Erythroblast (primary cell): Measurements from ENCODE around the gene CTXND1.

ENCODE experiments used
- DNase-seq, 2 experiments: peaks; one replicate each; lab custom pipeline; 2025; lab: John Stamatoyannopoulos, UW
- GATA1 ChIP-seq: IDR thresholded peaks from 2 replicates; pipeline ENCODE4 v1.6.1; 2011; ENCODE audit warnings: low read depth, mild to moderate bottlenecking, control low read depth, low read length, moderate library complexity
- POLR2A ChIP-seq: IDR thresholded peaks from 2 replicates; pipeline ENCODE4 v1.6.1; 2011; ENCODE audit warnings: mild to moderate bottlenecking, low read length

The CTXND1 gene

DNA sequence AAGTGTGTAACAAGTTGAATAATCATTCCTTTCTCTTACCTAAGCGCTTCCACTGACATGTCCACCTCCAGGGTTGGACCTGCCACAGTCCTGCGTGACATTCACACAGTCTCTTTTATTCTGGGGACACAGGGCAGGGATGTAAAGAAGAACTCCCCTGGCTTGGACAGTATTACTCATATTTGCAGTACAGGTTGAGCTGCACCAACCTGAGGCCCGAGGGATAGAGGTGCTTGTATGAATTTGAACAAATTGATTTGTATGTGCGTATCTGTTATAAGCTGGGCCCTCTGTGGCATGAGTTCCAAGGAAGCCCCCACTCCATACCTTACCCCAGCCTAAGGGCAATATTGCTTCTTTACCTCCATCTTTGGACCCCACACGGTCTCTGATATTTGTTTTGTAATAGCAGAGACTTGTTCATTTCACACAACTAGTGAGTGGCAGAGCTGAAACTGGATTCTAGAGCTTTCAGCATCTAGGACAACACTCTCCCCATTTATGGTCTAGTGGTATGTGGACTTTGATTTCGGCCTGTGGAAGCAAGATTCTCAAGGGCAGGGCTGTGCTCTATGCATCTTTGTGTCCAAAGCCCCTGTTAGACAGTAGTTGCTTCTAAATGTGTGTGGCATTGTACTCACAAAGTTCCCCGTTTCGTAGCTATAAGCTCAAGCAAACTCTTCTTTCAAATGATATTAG is 60.0 kb downstream of the CTXND1 start:
- no peak for TF ChIP-seq POLR2A
- no peak for TF ChIP-seq GATA1
- DNase-seq = no peak

DNA sequence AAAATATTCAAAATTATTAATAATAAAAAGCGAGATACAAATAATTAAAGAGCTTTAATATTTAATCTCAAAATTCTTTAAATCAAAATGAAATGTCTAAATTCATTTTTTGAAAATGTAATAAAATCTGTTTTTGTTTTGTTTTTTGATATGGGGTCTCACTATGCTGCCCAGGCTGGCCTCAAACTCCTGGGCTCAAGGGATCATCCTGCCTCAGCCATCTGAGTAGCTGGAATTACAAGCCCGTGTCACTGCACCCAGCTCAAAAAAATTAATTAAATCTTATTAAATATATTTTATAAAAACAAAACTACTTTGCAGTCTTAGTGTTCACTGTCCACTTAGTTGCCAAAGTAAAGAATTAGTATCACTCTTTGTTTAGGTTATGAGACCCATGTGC is 60.8 kb downstream of the CTXND1 start:
- TF ChIP-seq GATA1 (no peak), POLR2A (no peak)
- no peak for DNase-seq

DNA sequence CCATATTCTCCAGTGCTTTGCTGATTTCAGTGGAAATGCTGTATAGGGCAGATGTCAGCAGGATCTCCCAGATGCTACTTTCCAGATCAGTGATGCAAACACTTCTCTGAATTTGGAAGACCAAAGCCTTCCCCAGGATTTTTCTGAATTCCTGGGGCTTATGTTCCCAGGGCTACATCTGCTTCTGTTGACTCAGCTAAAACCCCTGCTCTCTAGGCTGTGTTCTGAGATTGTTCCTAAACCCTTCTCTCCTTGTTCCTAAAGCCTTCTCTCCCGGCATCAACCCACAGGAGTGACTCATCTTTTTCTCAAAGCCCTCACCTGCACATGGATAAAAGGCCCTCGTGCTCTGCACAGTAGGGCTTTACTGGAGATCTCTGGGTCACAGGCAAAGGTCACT is 63.8 kb downstream of the CTXND1 start:
- TF ChIP-seq POLR2A (no peak), GATA1 (no peak)
- no peak for DNase-seq

DNA sequence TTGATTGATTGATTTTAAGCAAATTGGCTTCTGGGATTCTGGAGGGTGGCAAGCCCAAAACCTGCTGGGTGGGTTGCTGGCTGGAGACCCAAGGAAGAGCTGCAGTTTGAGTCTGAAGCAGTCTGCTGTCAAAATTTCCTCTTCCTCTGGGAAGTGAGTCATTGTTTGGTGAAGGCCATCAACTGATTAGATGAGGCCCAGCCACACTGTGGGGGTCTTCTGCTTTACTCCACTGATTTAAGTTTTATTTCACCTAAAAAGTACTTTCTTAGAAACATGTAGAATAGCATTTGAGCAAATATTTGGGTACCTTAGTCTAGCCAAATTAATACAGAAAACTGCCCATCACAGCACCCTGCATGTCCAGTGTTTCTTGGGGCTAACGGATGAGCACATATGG is 65.4 kb downstream of the CTXND1 start:
- no peak for TF ChIP-seq POLR2A
- TF ChIP-seq GATA1 = no peak
- DNase-seq = no peak

DNA sequence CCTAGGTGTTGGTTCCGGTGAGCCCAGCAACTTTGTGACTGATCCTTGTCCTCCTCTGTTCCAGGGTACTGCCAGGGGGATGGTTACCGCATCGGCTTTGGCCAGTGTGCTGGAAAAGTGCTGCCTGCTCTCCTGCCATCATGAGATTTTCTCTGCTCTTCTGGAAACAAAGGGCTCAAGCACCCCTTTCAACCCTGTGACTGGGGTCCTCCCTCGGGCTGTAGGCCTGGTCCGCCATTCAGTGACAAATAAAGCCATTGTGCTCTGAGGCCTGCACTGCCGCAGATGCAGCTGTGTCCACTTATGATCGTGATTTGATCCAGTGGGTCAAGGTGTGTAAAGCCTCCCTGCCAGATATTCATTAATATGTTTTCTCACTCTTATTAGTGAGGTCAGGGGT is 65.9 kb downstream of the CTXND1 start:
- no peak for DNase-seq
- TF ChIP-seq POLR2A (no peak), GATA1 (no peak)

DNA sequence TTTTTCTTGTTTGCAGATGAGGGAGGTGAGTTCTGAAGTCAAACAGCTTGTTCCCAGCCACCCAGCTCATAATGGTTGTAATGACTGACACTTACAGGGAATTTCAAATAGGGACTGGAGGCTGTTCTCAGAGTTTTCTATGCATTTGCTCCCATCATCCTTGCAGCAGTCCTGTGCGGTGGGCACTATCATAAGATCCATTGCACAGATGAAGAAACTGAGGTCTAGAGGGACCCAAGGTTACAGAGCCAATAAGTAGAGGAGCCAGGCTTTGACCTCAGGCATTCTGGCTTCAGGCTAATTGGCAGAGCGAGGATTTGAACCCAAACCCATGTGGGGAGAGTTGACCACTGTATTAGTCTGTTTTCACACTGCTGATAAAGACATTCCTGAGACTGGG is 66.9 kb downstream of the CTXND1 start:
- TF ChIP-seq POLR2A (no peak), GATA1 (no peak)
- no peak for DNase-seq

DNA sequence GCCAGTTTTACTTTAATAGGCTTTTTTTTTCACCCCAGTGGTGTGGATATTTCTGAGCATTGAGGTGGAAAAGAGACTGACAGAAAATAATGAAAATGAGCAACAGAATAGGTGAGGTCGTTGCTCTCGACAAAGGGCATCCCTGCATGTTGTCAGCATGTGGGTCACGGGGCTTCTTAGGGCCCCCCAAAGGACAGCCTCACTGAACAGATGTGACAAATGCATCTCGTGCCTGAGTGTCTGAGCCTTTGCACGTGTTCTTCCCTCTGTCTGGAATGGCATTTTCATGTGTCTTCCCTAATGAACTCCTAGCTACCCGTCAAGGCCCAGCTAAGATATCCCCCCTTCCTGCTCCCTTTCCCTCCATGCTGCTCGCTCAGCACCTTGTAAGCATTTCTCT is 67.5 kb downstream of the CTXND1 start:
- no peak for DNase-seq
- no peak for TF ChIP-seq GATA1

DNA sequence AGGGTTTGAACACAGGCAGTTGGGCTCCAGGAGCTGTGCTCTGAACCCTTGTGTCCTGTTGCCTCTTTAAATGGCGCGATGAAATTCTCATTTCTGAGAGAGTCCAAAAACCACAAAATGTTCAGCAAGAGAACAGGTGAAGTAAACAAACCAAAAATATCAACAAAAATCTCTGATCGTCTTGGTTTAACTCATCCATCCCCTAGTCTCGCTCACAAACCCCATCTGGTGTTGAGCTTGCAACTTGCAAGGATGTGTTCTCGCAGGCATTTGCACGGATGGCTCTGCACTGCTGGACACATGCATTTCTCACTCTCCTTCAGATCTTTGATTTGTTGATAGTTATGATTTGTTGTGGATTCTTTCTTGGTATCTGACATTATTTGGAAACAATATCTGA is 68.1 kb downstream of the CTXND1 start:
- peak in 1 of 2 experiments; percentile 19 for DNase-seq
- no peak for TF ChIP-seq POLR2A
- no peak for TF ChIP-seq GATA1

DNA sequence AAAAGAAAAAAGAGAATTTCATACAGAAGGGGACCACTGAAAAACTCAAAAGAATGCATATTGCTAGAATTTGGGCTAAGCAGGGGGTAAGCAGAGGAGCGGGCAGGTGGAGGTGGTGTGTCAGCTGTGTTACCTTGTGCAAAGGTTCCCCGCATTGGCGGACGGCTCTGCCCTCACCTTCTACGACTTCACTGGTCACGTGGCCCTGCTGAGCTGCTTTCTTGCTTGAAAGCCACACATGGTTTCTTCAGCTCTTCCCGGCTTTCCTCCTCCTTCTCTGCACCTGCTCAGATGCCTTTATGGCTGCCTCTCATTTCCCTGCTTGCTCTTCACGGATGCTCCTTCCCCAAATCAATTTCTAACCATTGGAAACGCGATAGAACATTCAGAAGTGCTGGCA is 68.7 kb downstream of the CTXND1 start:
- TF ChIP-seq POLR2A (no peak), GATA1 (no peak)
- DNase-seq = no peak

DNA sequence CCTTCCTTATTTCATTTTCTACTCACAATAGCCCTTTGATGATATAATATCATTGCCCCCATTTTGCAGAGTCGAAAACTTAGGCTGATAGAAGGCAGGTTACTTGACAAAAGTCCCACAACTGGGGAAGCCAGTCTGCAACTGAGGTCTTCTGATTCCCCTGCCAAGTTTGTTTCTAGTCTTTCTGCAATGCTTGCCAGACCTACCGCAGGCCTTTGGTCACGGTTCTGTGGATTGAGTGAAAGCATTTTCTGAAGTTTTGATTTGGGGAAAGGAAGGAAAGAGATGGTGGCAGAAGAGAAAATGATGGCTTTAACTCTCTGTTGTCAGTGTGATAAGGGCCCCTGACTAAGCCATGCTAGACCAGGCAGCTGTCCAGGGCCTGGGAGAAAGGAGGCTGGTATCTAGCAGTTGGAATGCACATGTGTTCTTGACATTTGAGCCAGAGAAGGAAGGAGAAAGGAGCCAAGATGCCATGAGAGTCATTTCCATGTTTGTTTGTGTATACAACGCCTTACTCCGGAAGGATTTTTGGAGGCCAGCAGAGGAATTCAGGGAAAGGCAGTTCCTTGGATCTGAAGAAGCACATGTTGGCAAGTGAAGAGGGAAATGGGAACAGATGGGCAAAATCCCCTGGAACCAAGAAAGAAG is 69.3 kb downstream of the CTXND1 start:
- no peak for DNase-seq
- TF ChIP-seq POLR2A = no peak
- no peak for TF ChIP-seq GATA1

DNA sequence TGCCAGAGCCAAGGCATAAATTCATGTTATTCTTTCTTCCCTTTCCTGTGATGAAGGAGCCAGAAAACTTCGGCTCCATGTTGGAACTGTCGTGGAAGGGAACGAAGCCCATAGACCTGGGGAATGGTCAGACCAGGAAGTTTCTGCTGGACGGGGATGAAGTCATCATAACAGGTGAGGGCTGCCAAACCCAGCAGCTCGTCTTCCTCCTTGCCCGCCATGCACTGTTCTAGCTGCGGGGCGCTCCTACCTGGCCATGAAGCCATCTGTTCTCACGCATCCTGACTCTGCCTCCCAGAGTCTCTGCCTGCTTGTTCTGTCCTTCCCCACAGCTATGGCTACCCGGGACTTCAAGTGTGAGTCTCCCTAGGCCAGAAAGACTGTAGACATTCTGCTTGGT is 71.0 kb downstream of the CTXND1 start:
- TF ChIP-seq GATA1 (no peak), POLR2A (no peak)
- DNase-seq = no peak

DNA sequence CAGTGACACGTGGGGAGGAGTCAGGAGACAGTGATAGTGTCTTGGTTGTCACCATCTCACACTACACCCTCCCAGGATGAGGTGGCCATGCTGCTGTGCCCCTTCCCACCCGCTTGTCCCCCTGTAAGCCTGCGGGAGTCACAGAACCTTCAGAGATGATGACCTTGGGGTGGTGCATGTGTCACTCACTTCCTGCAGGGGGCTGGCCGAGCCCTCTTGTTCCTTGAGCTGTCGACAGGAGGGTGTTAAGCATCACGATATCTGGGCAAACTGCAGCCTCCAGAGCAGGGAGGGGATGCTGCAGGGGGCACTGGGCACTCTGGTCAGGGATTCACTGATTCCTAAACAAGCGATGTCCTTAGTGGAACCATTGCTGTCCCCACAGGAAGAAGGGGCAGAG is 71.5 kb downstream of the CTXND1 start:
- no peak for DNase-seq
- TF ChIP-seq GATA1 = no peak
- no peak for TF ChIP-seq POLR2A

DNA sequence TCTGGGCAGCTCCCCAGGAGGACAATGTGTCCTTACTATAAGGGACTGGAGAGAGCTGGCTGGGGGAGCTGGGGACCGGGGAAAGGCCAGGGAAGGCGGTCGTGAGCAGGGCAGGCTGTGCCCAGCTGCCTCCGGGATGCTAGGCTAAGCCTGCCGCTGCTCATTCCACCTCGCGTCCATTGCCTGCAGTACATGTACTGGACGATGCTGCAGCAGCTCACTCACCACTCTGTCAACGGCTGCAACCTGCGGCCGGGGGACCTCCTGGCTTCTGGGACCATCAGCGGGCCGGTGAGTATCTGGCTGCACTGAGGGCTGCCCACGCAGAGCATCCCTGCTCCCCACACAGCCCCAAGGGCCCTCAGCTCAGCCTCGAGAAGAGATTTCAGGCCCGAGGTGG is 72.1 kb downstream of the CTXND1 start:
- no peak for DNase-seq
- TF ChIP-seq POLR2A (no peak), GATA1 (no peak)

DNA sequence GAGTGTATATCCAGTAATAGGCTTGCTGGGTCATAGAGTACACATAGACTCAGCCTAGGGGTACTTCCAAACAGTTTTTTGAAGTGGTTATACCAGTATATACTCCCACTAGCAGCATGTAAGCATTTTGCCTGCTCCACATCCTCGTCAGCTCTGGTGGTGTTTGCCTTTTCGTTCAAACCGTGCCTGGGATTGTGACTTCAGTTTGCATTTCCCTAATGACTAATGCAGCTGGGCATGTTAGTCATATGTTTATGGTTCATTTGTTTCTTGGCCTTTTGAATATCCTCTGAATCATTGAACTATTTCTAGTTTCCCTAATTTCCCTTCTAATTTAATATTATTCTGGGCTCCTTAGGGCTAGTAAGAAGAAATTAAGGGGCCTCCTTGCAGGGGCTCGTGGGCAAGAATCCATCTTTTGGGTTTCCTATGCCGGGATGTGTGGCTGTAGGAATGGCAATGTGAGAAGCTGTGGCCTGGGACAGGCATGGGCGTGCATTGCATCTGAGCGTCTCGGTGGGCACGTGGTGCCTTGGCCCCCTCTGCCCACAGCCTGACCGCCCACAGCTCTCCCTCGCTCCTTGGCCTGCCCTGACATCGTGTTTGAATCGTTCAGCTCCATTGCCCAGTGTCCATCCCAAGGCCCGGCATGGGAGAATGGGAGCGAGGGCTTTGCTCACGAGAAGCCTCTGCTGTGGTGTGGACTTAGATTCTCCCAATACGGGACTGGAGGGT is 72.8 kb downstream of the CTXND1 start:
- no peak for DNase-seq
- TF ChIP-seq POLR2A (no peak), GATA1 (no peak)

DNA sequence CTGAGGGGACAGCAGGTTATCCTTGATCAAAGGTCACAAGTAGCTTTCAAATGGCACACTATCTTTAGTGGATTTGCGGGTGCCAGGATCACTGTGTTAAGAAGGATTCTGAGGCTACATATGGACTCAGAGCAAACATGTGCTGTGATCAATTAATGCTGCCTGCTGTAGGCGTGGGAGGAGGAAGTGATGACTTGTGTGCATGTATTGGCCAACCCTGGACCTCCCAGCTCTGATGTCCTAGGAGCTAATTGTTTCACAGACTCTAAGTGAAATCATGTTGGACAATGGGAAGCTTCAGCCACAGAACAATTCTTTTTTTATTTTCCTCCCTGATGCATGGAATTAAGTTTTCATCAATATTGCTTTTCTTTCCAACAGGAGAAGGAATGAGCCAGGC is 74.9 kb downstream of the CTXND1 start:
- no peak for TF ChIP-seq POLR2A
- TF ChIP-seq GATA1 = no peak
- DNase-seq = no peak
